Measurements from ENCODE around the gene AREL1.

Gene AREL1

GRCh38 chr14:74673768-74674167, 39.1 kb downstream of the AREL1 start:
- ChIA-PET CTCF (interaction anchor here (1.1 to 1.8 kb wide), 2 partner anchors 10 to 55 kb away, joined by 3 to 4 read pairs; no protein-coding TSS in a partner anchor), POLR2A (no interaction called here)
- no peaks in the 10 kb centered on the region for H3K9me3 ChIP-seq (ENCODE audit: control extremely low read depth in 1 of 5, control insufficient read depth in 4 of 5, insufficient read depth in 2 of 5, low read depth in 1 of 5, low read length in 4 of 5)
- 100% methylated on average over 3 of the region's 4 CpGs for WGBS (ENCODE audit: insufficient coverage)
- no peak overlapping the region for H3K27ac ChIP-seq (ENCODE audit: insufficient read depth in 1 of 2, low read depth in 1 of 2, low read length in 2 of 2, poor library complexity in 1 of 2, severe bottlenecking in 2 of 2)
- peaks cover 35 to 69% (median 54%) of the 10 kb centered on the region in 4 experiments for H3K36me3 ChIP-seq (ENCODE audit: control insufficient read depth in 4 of 4, insufficient read depth in 4 of 4, low read length in 3 of 4)
- no peak overlapping the region for H3K4me3 ChIP-seq (ENCODE audit: control insufficient read depth in 1 of 7, extremely low read depth in 1 of 7, insufficient read depth in 4 of 7, low read depth in 2 of 7, low read length in 6 of 7)
- H3K4me1 ChIP-seq (ENCODE audit: control extremely low read depth in 1 of 4, control insufficient read depth in 4 of 4, insufficient read depth in 4 of 4, low read length in 3 of 4), result no peaks in the 10 kb centered on the region
- no peaks in the 10 kb centered on the region for H3K27me3 ChIP-seq (replicated peaks in 2 of 5; ENCODE audit: control insufficient read depth in 4 of 5, insufficient read depth in 5 of 5, low read length in 4 of 5)
- DNase-seq, result no peak

GRCh38 chr14:74671789-74672188, 41.1 kb downstream of the AREL1 start:
- Histone ChIP-seq H3K9me3 (ENCODE audit: control extremely low read depth in 1 of 5, control insufficient read depth in 4 of 5, insufficient read depth in 2 of 5, low read depth in 1 of 5, low read length in 4 of 5) (no peaks in the 10 kb centered on the region), H3K27me3 (replicated peaks in 2 of 5; ENCODE audit: control insufficient read depth in 4 of 5, insufficient read depth in 5 of 5, low read length in 4 of 5) (no peaks in the 10 kb centered on the region), H3K27ac (ENCODE audit: insufficient read depth in 1 of 2, low read depth in 1 of 2, low read length in 2 of 2, poor library complexity in 1 of 2, severe bottlenecking in 2 of 2) (no peak overlapping the region), H3K4me3 (ENCODE audit: control insufficient read depth in 1 of 7, extremely low read depth in 1 of 7, insufficient read depth in 4 of 7, low read depth in 2 of 7, low read length in 6 of 7) (no peak overlapping the region), H3K4me1 (ENCODE audit: control extremely low read depth in 1 of 4, control insufficient read depth in 4 of 4, insufficient read depth in 4 of 4, low read length in 3 of 4) (no peaks in the 10 kb centered on the region), H3K36me3 (ENCODE audit: control insufficient read depth in 4 of 4, insufficient read depth in 4 of 4, low read length in 3 of 4) (peaks cover 35 to 89% (median 60%) of the 10 kb centered on the region in 4 experiments)
- CTCF ChIA-PET, result interaction anchor here (1.5 kb wide), 1 partner anchor 10 kb away, joined by 4 read pairs; no protein-coding TSS in a partner anchor
- POLR2A ChIA-PET, result no interaction called here
- DNase-seq, result no peak
- 100% methylated on average over 1 of the region's 4 CpGs for WGBS (ENCODE audit: insufficient coverage)

DNA sequence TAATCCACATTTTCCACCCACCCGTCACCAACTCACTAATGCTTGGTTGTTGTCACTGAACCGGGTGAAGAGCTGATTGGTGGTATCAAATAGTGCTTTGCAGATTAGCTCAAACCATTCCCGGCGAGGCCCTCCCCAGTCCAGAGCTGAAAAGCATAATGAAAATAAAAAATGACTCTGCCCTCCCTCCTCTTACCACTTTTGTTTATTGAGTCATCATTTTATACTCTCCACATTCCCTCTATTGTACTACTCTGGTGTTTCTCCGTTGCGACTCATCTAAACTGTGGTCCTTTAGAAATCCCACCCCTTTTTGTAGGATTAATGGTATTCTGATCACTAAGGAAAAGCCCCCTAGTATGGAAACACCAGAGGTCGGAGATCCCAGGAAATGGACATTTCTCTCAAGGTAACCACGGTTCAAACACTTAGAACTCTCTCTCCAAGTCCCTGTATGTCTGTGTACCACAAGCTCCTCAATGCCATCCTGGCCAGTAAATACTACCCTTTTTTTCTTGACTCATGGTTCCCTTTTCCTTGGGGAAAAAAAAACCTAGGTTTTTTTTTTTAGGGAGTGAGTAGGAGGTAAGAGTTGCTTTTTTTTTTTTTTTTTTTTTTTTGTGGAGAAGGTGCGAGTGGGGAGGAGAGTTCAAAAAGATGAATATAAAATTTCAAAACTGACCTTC, 42.0 kb downstream of the AREL1 start:
- peaks cover 0 to 5% (median 3%) of the 10 kb centered on the region in 4 experiments for H3K4me1 ChIP-seq (ENCODE audit: control extremely low read depth in 1 of 4, control insufficient read depth in 4 of 4, insufficient read depth in 4 of 4, low read length in 3 of 4)
- no peaks in the 10 kb centered on the region for H3K27me3 ChIP-seq (replicated peaks in 2 of 5; ENCODE audit: control insufficient read depth in 4 of 5, insufficient read depth in 5 of 5, low read length in 4 of 5)
- H3K36me3 ChIP-seq (ENCODE audit: control insufficient read depth in 4 of 4, insufficient read depth in 4 of 4, low read length in 3 of 4), result peaks cover 32 to 82% (median 56%) of the 10 kb centered on the region in 4 experiments
- ChIA-PET CTCF (interaction anchor here (1.5 kb wide), 1 partner anchor 9 kb away, joined by 4 read pairs; no protein-coding TSS in a partner anchor), POLR2A (interaction anchor here (0.5 kb wide), 1 partner anchor 21 kb away, joined by 3 read pairs; no protein-coding TSS in a partner anchor)
- no peak for DNase-seq
- no peaks in the 10 kb centered on the region for H3K9me3 ChIP-seq (ENCODE audit: control extremely low read depth in 1 of 5, control insufficient read depth in 4 of 5, insufficient read depth in 2 of 5, low read depth in 1 of 5, low read length in 4 of 5)
- WGBS (ENCODE audit: insufficient coverage), result 87% methylated on average over 5 of the region's 9 CpGs
- H3K4me3 ChIP-seq (ENCODE audit: control insufficient read depth in 1 of 7, extremely low read depth in 1 of 7, insufficient read depth in 4 of 7, low read depth in 2 of 7, low read length in 6 of 7), result no peak overlapping the region
- H3K27ac ChIP-seq (ENCODE audit: insufficient read depth in 1 of 2, low read depth in 1 of 2, low read length in 2 of 2, poor library complexity in 1 of 2, severe bottlenecking in 2 of 2), result no peak overlapping the region

- 99% methylated on average over 10 of the region's 10 CpGs for WGBS (ENCODE audit: insufficient coverage)
- no peaks in the 10 kb centered on the region for H3K9me3 ChIP-seq (ENCODE audit: control extremely low read depth in 1 of 5, control insufficient read depth in 4 of 5, insufficient read depth in 2 of 5, low read depth in 1 of 5, low read length in 4 of 5)
- H3K27ac ChIP-seq (ENCODE audit: insufficient read depth in 1 of 2, low read depth in 1 of 2, low read length in 2 of 2, poor library complexity in 1 of 2, severe bottlenecking in 2 of 2), result no peak overlapping the region
- POLR2A ChIA-PET, result no interaction called here
- peaks cover 2 to 12% (median 10%) of the 10 kb centered on the region in 4 experiments for H3K4me1 ChIP-seq (ENCODE audit: control extremely low read depth in 1 of 4, control insufficient read depth in 4 of 4, insufficient read depth in 4 of 4, low read length in 3 of 4)
- H3K4me3 ChIP-seq (ENCODE audit: control insufficient read depth in 1 of 7, extremely low read depth in 1 of 7, insufficient read depth in 4 of 7, low read depth in 2 of 7, low read length in 6 of 7), result no peak overlapping the region
- no peak for DNase-seq
- CTCF ChIA-PET, result no interaction called here
- peaks cover 32 to 77% (median 52%) of the 10 kb centered on the region in 4 experiments for H3K36me3 ChIP-seq (ENCODE audit: control insufficient read depth in 4 of 4, insufficient read depth in 4 of 4, low read length in 3 of 4)
- no peaks in the 10 kb centered on the region for H3K27me3 ChIP-seq (replicated peaks in 2 of 5; ENCODE audit: control insufficient read depth in 4 of 5, insufficient read depth in 5 of 5, low read length in 4 of 5)
Measured at GRCh38 chr14:74669846-74670245, 43.0 kb downstream of the AREL1 start.

GRCh38 chr14:74669256-74669655, 43.6 kb downstream of the AREL1 start:
- Histone ChIP-seq H3K4me3 (ENCODE audit: control insufficient read depth in 1 of 7, extremely low read depth in 1 of 7, insufficient read depth in 4 of 7, low read depth in 2 of 7, low read length in 6 of 7) (no peak overlapping the region), H3K27me3 (replicated peaks in 2 of 5; ENCODE audit: control insufficient read depth in 4 of 5, insufficient read depth in 5 of 5, low read length in 4 of 5) (no peaks in the 10 kb centered on the region), H3K36me3 (ENCODE audit: control insufficient read depth in 4 of 4, insufficient read depth in 4 of 4, low read length in 3 of 4) (peaks cover 32 to 78% (median 53%) of the 10 kb centered on the region in 4 experiments), H3K27ac (ENCODE audit: insufficient read depth in 1 of 2, low read depth in 1 of 2, low read length in 2 of 2, poor library complexity in 1 of 2, severe bottlenecking in 2 of 2) (no peak overlapping the region), H3K4me1 (ENCODE audit: control extremely low read depth in 1 of 4, control insufficient read depth in 4 of 4, insufficient read depth in 4 of 4, low read length in 3 of 4) (peaks cover 2 to 12% (median 10%) of the 10 kb centered on the region in 4 experiments), H3K9me3 (ENCODE audit: control extremely low read depth in 1 of 5, control insufficient read depth in 4 of 5, insufficient read depth in 2 of 5, low read depth in 1 of 5, low read length in 4 of 5) (no peaks in the 10 kb centered on the region)
- POLR2A ChIA-PET, result no interaction called here
- WGBS (ENCODE audit: insufficient coverage), result no CpG with 5 or more reads among the region's 1 CpG
- no peak for DNase-seq
- CTCF ChIA-PET, result no interaction called here

DNA sequence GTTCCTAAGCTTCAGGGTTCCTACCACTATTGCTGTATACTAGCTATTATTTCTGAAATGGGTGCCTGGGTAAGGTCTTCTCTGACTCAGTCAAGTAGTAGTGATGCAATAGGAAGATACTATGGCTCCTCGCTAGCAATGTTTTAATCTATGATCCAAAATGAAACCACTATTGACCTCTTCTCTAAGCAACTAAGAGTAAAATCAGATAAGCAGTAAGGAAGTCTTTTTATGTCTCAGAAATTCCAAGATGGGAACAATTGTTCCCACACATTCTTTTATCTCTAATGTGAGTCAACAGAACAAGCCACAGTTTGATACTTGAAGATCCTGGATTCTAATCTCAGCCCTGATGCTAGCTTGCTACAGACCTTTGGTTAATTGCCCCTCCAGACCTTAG, 45.1 kb downstream of the AREL1 start:
- Histone ChIP-seq H3K36me3 (ENCODE audit: control insufficient read depth in 4 of 4, insufficient read depth in 4 of 4, low read length in 3 of 4) (peaks cover 32 to 78% (median 57%) of the 10 kb centered on the region in 4 experiments), H3K9me3 (ENCODE audit: control extremely low read depth in 1 of 5, control insufficient read depth in 4 of 5, insufficient read depth in 2 of 5, low read depth in 1 of 5, low read length in 4 of 5) (no peaks in the 10 kb centered on the region), H3K27ac (ENCODE audit: insufficient read depth in 1 of 2, low read depth in 1 of 2, low read length in 2 of 2, poor library complexity in 1 of 2, severe bottlenecking in 2 of 2) (no peak overlapping the region), H3K4me3 (ENCODE audit: control insufficient read depth in 1 of 7, extremely low read depth in 1 of 7, insufficient read depth in 4 of 7, low read depth in 2 of 7, low read length in 6 of 7) (no peak overlapping the region), H3K27me3 (replicated peaks in 2 of 5; ENCODE audit: control insufficient read depth in 4 of 5, insufficient read depth in 5 of 5, low read length in 4 of 5) (no peaks in the 10 kb centered on the region), H3K4me1 (ENCODE audit: control extremely low read depth in 1 of 4, control insufficient read depth in 4 of 4, insufficient read depth in 4 of 4, low read length in 3 of 4) (peaks cover 2 to 12% (median 10%) of the 10 kb centered on the region in 4 experiments)
- WGBS (ENCODE audit: insufficient coverage), result no CpG with 5 or more reads among the region's 1 CpG
- POLR2A ChIA-PET, result interaction anchor here (0.6 kb wide), 1 partner anchor 95 kb away, joined by 3 read pairs; no protein-coding TSS in a partner anchor
- DNase-seq, result no peak
- CTCF ChIA-PET, result interaction anchor here (0.8 to 2.0 kb wide), 6 partner anchors 12 to 62 kb away, joined by 3 to 6 read pairs (median 5); no protein-coding TSS in a partner anchor

GRCh38 chr14:74664717-74665116, 48.2 kb downstream of the AREL1 start:
- ChIA-PET CTCF (interaction anchor here (1.2 to 2.0 kb wide), 3 partner anchors 8 to 55 kb away, joined by 3 to 7 read pairs (median 4); partner anchors contain the start of gene LTBP2), POLR2A (no interaction called here)
- WGBS (ENCODE audit: insufficient coverage), result 83% methylated on average over 2 of the region's 2 CpGs
- DNase-seq, result no peak
- H3K27me3 ChIP-seq (replicated peaks in 2 of 5; ENCODE audit: control insufficient read depth in 4 of 5, insufficient read depth in 5 of 5, low read length in 4 of 5), result no peaks in the 10 kb centered on the region
- H3K27ac ChIP-seq (ENCODE audit: insufficient read depth in 1 of 2, low read depth in 1 of 2, low read length in 2 of 2, poor library complexity in 1 of 2, severe bottlenecking in 2 of 2), result no peak overlapping the region
- H3K9me3 ChIP-seq (ENCODE audit: control extremely low read depth in 1 of 5, control insufficient read depth in 4 of 5, insufficient read depth in 2 of 5, low read depth in 1 of 5, low read length in 4 of 5), result no peaks in the 10 kb centered on the region
- peaks cover 25 to 81% (median 58%) of the 10 kb centered on the region in 4 experiments for H3K36me3 ChIP-seq (ENCODE audit: control insufficient read depth in 4 of 4, insufficient read depth in 4 of 4, low read length in 3 of 4)
- H3K4me1 ChIP-seq (ENCODE audit: control extremely low read depth in 1 of 4, control insufficient read depth in 4 of 4, insufficient read depth in 4 of 4, low read length in 3 of 4), result peaks cover 2 to 12% (median 10%) of the 10 kb centered on the region in 4 experiments
- no peak overlapping the region for H3K4me3 ChIP-seq (ENCODE audit: control insufficient read depth in 1 of 7, extremely low read depth in 1 of 7, insufficient read depth in 4 of 7, low read depth in 2 of 7, low read length in 6 of 7)
